ENCODE measurements around the gene KPNA3.

DNA sequence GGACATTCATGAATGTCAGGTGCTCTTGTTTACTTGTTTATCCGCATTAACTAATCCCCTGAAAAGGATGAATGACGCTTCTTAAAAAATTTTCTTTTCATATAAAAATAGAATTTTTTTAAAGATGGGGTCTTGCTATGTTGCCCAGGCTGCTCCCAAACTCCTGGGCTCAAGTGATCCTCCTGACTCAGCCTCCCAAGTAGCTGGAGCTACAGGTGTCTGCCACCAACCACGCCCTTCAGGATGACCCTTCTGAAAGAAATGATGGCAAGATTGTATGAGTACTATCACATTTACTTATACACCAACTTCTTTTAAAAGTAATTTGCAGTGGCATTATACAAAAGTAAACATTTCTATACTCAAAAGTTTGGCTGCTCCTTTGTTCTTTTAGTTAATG is 95.0 kb downstream of the KPNA3 start:
- TF ChIP-seq, protein P1, sequence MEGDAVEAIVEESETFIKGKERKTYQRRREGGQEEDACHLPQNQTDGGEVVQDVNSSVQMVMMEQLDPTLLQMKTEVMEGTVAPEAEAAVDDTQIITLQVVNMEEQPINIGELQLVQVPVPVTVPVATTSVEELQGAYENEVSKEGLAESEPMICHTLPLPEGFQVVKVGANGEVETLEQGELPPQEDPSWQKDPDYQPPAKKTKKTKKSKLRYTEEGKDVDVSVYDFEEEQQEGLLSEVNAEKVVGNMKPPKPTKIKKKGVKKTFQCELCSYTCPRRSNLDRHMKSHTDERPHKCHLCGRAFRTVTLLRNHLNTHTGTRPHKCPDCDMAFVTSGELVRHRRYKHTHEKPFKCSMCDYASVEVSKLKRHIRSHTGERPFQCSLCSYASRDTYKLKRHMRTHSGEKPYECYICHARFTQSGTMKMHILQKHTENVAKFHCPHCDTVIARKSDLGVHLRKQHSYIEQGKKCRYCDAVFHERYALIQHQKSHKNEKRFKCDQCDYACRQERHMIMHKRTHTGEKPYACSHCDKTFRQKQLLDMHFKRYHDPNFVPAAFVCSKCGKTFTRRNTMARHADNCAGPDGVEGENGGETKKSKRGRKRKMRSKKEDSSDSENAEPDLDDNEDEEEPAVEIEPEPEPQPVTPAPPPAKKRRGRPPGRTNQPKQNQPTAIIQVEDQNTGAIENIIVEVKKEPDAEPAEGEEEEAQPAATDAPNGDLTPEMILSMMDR (IDR thresholded peaks at IDR 0.05; ENCODE audit: low read length) = no peak
- TF ChIP-seq EZH2 (optimal IDR thresholded peaks at IDR 0.05; ENCODE audit: low read depth, low read length) = no peak
